GM12878 (cell line): ENCODE measurements around the gene AFMID. TPM values are rescaled to one million over a fixed set of nuclear protein-coding genes. Genes with fewer than 3 reads are reported as not detected.

ENCODE experiments used
- EED ChIP-seq: sonication (generic); IDR thresholded peaks from 2 replicates; pipeline ENCODE4 v1.6.1; 2016; ENCODE audit warnings: antibody characterized with exemption, low read depth
- KAT2A ChIP-seq: conservative IDR thresholded peaks from 2 replicates; pipeline ENCODE4 v1.6.1; 2011; ENCODE audit warnings: low read depth, low read length; ENCODE audit not compliant: control insufficient read depth
- MTA3 ChIP-seq: IDR thresholded peaks from 2 replicates; pipeline ENCODE4 v1.6.1; 2012; ENCODE audit warnings: low read length, inconsistent platforms, borderline replicate concordance
- MXI1 ChIP-seq: fragments of 150-350 bp; IDR thresholded peaks from 2 replicates; pipeline ENCODE4 v1.6.1; 2011; ENCODE audit warnings: low read depth, mild to moderate bottlenecking, inconsistent platforms, low read length, improper control_type of control experiment
- NFXL1 ChIP-seq: fragments of 450-650 bp; IDR thresholded peaks from 2 replicates; pipeline ENCODE4 v1.6.1; 2017; ENCODE audit warnings: antibody characterized with exemption, mild to moderate bottlenecking, borderline replicate concordance
- NR2F1 ChIP-seq: fragments of 450-650 bp; conservative IDR thresholded peaks from 2 replicates; pipeline ENCODE4 v1.6.1; 2017; ENCODE audit warnings: mild to moderate bottlenecking
- POLR2AphosphoS2 ChIP-seq: IDR thresholded peaks from 2 replicates; pipeline ENCODE4 v1.6.1; 2011; ENCODE audit warnings: low read depth, mild to moderate bottlenecking, low read length, improper control_type of control experiment, moderate library complexity
- RAD51 ChIP-seq: fragments of 450-650 bp; IDR thresholded peaks from 2 replicates; pipeline ENCODE4 v1.6.1; 2016; ENCODE audit warnings: moderate library complexity, mild to moderate bottlenecking, inconsistent platforms
- RBBP5 ChIP-seq: fragments of 200-600 bp; sonication (generic); conservative IDR thresholded peaks from 2 replicates; pipeline ENCODE4 v1.6.1; 2016
- SIX5 ChIP-seq: IDR thresholded peaks from 2 replicates; pipeline ENCODE4 v1.6.1; 2011; ENCODE audit warnings: mild to moderate bottlenecking, low read depth, low read length, moderate library complexity; ENCODE audit not compliant: severe bottlenecking
- SREBF1 ChIP-seq: IDR thresholded peaks from 2 replicates; pipeline ENCODE4 v1.6.1; 2012; ENCODE audit warnings: mild to moderate bottlenecking, low read length
- TCF7 ChIP-seq: IDR thresholded peaks from 2 replicates; pipeline ENCODE4 v1.6.1; 2014; ENCODE audit warnings: antibody characterized with exemption, borderline replicate concordance
- ZBED1 ChIP-seq: IDR thresholded peaks from 2 replicates; pipeline ENCODE4 v1.6.1; 2016; ENCODE audit warnings: borderline replicate concordance
- ZNF274 ChIP-seq: IDR thresholded peaks from one replicate; pipeline ENCODE4 v1.8.0; 2011; ENCODE audit not compliant: insufficient read length, insufficient read depth
- polyA plus RNA-seq, 11 experiments: library from polyadenylated mRNA; depleted of rRNA in 4 of 11; unstranded in 6 of 11; stranded (reverse) in 5 of 11; fragments of >200 nt; fragmentation: Nextera tagmentation in 4 of 11; fragmentation: Illumina TruSeq in 1 of 11; extraction: Ambion mirVana in 4 of 11; extraction: Trizol in 1 of 11; gene quantifications; 1 replicate in 1 of 11; 2 replicates in 10 of 11; pipeline versions ENCODE4 v1.2.1 to v1.2.3, GENCODE V29; 2011 to 2016; ENCODE audit warnings: inconsistent platforms in 2 of 11, missing spikeins in 2 of 11, low read depth in 1 of 11
- total RNA-seq, 4 experiments: library from RNA; depleted of rRNA in 3 of 4; stranded (reverse); fragments of >200 nt in 3 of 4; fragmentation: Illumina TruSeq in 1 of 4; extraction: Trizol in 1 of 4; gene quantifications; 2 replicates each; pipeline versions ENCODE4 v1.2.1 to v1.2.3, GENCODE V29; 2013 to 2021
- TF ChIP-seq, protein P1 (sequence below): fragments of 450-650 bp; formaldehyde crosslinking; IDR thresholded peaks from 2 replicates; pipeline ENCODE4 v1.4.0; 2020; ENCODE audit warnings: mild to moderate bottlenecking, moderate library complexity
- TF ChIP-seq, protein P2 (sequence below): IDR thresholded peaks from 2 replicates; pipeline ENCODE4 v1.6.1; 2011; ENCODE audit warnings: low read depth, mild to moderate bottlenecking, low read length, moderate library complexity, borderline replicate concordance; ENCODE audit errors: extremely low read depth
- TF ChIP-seq, protein P3 (sequence below): IDR thresholded peaks from 2 replicates; pipeline ENCODE4 v1.6.1; 2012; ENCODE audit warnings: mild to moderate bottlenecking, low read depth, low read length
- TF ChIP-seq, protein P4 (sequence below): IDR thresholded peaks from 2 replicates; pipeline ENCODE4 v1.6.1; 2012; ENCODE audit warnings: low read length, inconsistent platforms
- TF ChIP-seq, protein P5 (sequence below): fragments of 150-350 bp; IDR thresholded peaks from 2 replicates; pipeline ENCODE4 v1.6.1; 2014; ENCODE audit warnings: mild to moderate bottlenecking, low read depth, low read length

The AFMID gene
- total and polyA plus RNA-seq, 10 of the 15 experiments (the other 5 are each of a cell fraction or from before 2014, with no cell fraction given) = 36.1 to 98.8 (median 51.6) TPM

DNA sequence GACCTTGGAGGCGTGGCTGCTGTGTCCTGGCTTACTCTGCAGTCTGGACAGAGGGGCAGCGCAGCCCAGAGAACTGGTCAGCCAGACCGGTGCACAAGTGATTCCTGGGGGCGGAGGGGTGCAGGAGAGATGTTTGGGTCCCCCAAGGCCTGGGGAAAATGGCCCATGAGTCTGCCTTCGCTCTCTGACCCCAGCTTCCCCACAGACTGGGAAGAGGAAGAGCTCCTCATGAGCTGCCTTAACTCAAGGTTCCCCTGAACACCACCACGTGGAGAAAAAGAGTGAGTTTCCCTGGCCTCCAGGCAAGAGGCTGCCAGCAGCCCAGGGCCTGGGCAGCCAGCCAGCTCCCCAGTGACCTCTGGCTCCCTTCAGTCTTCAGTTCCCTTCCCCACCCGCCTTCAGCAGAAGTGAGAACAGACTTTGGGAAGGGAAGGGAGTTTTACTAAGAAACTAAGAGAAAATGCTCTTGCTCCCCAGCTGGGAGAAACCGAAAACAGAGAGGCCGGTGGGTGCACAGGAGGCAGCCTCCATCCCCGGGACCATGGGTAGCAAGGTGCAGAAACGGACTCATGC lies 42.9 kb upstream of the AFMID start (continued):
- TF ChIP-seq, protein P1, sequence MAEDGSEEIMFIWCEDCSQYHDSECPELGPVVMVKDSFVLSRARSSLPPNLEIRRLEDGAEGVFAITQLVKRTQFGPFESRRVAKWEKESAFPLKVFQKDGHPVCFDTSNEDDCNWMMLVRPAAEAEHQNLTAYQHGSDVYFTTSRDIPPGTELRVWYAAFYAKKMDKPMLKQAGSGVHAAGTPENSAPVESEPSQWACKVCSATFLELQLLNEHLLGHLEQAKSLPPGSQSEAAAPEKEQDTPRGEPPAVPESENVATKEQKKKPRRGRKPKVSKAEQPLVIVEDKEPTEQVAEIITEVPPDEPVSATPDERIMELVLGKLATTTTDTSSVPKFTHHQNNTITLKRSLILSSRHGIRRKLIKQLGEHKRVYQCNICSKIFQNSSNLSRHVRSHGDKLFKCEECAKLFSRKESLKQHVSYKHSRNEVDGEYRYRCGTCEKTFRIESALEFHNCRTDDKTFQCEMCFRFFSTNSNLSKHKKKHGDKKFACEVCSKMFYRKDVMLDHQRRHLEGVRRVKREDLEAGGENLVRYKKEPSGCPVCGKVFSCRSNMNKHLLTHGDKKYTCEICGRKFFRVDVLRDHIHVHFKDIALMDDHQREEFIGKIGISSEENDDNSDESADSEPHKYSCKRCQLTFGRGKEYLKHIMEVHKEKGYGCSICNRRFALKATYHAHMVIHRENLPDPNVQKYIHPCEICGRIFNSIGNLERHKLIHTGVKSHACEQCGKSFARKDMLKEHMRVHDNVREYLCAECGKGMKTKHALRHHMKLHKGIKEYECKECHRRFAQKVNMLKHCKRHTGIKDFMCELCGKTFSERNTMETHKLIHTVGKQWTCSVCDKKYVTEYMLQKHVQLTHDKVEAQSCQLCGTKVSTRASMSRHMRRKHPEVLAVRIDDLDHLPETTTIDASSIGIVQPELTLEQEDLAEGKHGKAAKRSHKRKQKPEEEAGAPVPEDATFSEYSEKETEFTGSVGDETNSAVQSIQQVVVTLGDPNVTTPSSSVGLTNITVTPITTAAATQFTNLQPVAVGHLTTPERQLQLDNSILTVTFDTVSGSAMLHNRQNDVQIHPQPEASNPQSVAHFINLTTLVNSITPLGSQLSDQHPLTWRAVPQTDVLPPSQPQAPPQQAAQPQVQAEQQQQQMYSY (CRISPR knock-in tag) = no peak
- TF ChIP-seq KAT2A = no peak
- TF ChIP-seq RAD51 = no peak
- TF ChIP-seq MTA3 = no peak
- TF ChIP-seq, protein P2, sequence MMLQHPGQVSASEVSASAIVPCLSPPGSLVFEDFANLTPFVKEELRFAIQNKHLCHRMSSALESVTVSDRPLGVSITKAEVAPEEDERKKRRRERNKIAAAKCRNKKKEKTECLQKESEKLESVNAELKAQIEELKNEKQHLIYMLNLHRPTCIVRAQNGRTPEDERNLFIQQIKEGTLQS = no peak
- no peak for TF ChIP-seq NFXL1
- TF ChIP-seq, protein P3, sequence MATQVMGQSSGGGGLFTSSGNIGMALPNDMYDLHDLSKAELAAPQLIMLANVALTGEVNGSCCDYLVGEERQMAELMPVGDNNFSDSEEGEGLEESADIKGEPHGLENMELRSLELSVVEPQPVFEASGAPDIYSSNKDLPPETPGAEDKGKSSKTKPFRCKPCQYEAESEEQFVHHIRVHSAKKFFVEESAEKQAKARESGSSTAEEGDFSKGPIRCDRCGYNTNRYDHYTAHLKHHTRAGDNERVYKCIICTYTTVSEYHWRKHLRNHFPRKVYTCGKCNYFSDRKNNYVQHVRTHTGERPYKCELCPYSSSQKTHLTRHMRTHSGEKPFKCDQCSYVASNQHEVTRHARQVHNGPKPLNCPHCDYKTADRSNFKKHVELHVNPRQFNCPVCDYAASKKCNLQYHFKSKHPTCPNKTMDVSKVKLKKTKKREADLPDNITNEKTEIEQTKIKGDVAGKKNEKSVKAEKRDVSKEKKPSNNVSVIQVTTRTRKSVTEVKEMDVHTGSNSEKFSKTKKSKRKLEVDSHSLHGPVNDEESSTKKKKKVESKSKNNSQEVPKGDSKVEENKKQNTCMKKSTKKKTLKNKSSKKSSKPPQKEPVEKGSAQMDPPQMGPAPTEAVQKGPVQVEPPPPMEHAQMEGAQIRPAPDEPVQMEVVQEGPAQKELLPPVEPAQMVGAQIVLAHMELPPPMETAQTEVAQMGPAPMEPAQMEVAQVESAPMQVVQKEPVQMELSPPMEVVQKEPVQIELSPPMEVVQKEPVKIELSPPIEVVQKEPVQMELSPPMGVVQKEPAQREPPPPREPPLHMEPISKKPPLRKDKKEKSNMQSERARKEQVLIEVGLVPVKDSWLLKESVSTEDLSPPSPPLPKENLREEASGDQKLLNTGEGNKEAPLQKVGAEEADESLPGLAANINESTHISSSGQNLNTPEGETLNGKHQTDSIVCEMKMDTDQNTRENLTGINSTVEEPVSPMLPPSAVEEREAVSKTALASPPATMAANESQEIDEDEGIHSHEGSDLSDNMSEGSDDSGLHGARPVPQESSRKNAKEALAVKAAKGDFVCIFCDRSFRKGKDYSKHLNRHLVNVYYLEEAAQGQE = no peak
- no peak for TF ChIP-seq SREBF1
- no peak for TF ChIP-seq MXI1
- TF ChIP-seq RBBP5 = no peak
- no peak for TF ChIP-seq POLR2AphosphoS2
- TF ChIP-seq SIX5 = no peak
- no peak for TF ChIP-seq ZBED1
- TF ChIP-seq, protein P4, sequence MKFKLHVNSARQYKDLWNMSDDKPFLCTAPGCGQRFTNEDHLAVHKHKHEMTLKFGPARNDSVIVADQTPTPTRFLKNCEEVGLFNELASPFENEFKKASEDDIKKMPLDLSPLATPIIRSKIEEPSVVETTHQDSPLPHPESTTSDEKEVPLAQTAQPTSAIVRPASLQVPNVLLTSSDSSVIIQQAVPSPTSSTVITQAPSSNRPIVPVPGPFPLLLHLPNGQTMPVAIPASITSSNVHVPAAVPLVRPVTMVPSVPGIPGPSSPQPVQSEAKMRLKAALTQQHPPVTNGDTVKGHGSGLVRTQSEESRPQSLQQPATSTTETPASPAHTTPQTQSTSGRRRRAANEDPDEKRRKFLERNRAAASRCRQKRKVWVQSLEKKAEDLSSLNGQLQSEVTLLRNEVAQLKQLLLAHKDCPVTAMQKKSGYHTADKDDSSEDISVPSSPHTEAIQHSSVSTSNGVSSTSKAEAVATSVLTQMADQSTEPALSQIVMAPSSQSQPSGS = no peak
- no peak for TF ChIP-seq ZNF274
- no peak for TF ChIP-seq TCF7
- peak; percentile 84 for TF ChIP-seq EED
- TF ChIP-seq NR2F1 = peak; percentile 94
- TF ChIP-seq, protein P5, sequence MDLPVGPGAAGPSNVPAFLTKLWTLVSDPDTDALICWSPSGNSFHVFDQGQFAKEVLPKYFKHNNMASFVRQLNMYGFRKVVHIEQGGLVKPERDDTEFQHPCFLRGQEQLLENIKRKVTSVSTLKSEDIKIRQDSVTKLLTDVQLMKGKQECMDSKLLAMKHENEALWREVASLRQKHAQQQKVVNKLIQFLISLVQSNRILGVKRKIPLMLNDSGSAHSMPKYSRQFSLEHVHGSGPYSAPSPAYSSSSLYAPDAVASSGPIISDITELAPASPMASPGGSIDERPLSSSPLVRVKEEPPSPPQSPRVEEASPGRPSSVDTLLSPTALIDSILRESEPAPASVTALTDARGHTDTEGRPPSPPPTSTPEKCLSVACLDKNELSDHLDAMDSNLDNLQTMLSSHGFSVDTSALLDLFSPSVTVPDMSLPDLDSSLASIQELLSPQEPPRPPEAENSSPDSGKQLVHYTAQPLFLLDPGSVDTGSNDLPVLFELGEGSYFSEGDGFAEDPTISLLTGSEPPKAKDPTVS = no peak
